OCI-LY7 (cell line): ENCODE measurements around the gene ITSN2. TPM values are rescaled to one million over a fixed set of nuclear protein-coding genes. Genes with fewer than 3 reads are reported as not detected.

Experiments used
- BruUV-seq: library from RNA; stranded (reverse); fragments of 400-500 nt; replicated peaks from 2 replicates; lab custom pipeline; 2021; lab: Mats Ljungman, UMichigan
- CTCF ChIA-PET: fragments of 300-600 bp; sonication (Branson Sonifier 250); formaldehyde crosslinking; loops from one replicate; lab custom pipeline; 2022; ENCODE audit warnings: antibody characterized with exemption; ENCODE audit not compliant: unreplicated experiment; lab: Charles Lee
- POLR2A ChIA-PET: fragments of 300-600 bp; sonication (Branson Sonifier 250); formaldehyde crosslinking; loops from one replicate; lab custom pipeline; 2022; ENCODE audit warnings: antibody characterized with exemption; lab: Charles Lee
- DNase-seq: peaks from one replicate; pipeline ENCODE4 v3.0.0-alpha.2; 2015; ENCODE audit warnings: low spot score
- H2AFZ ChIP-seq: fragments of 200-600 bp; sonication (generic), shearing (Covaris generic); 2 replicates; pipeline ENCODE4 v1.6.1; 2014; ENCODE audit warnings: mild to moderate bottlenecking, antibody characterized with exemption, low read length, moderate library complexity
- H3K27ac ChIP-seq: fragments of 200-600 bp; sonication (generic); 2 replicates; pipeline ENCODE4 v1.5.1; 2014; ENCODE audit warnings: mixed run types, low read depth, mild to moderate bottlenecking, moderate library complexity, low read length, inconsistent platforms; ENCODE audit not compliant: poor library complexity, severe bottlenecking
- H3K36me3 ChIP-seq: fragments of 200-600 bp; sonication (generic); 2 replicates; pipeline ENCODE4 v1.6.1; 2014; ENCODE audit warnings: mild to moderate bottlenecking, antibody characterized with exemption, low read length, moderate library complexity, mixed read lengths; ENCODE audit not compliant: insufficient read depth
- H3K4me1 ChIP-seq: fragments of 200-600 bp; sonication (generic); 2 replicates; pipeline ENCODE4 v1.5.1; 2014; ENCODE audit warnings: mild to moderate bottlenecking, low read length; ENCODE audit not compliant: insufficient read depth, poor library complexity, severe bottlenecking
- H3K4me2 ChIP-seq: fragments of 200-600 bp; sonication (generic); 2 replicates; pipeline ENCODE4 v1.6.1; 2014; ENCODE audit warnings: mild to moderate bottlenecking, low read length
- H3K4me3 ChIP-seq: fragments of 200-600 bp; sonication (generic); 2 replicates; pipeline ENCODE4 v1.5.1; 2014; ENCODE audit warnings: mild to moderate bottlenecking, low read depth, low read length; ENCODE audit not compliant: poor library complexity, severe bottlenecking
- H3K79me2 ChIP-seq: fragments of 200-600 bp; sonication (generic); 2 replicates; pipeline ENCODE4 v1.6.1; 2016; ENCODE audit warnings: low read depth, mild to moderate bottlenecking, low read length, moderate library complexity, mixed read lengths; ENCODE audit not compliant: insufficient read depth
- H3K9me2 ChIP-seq: fragments of 200-600 bp; sonication (generic); 2 replicates; pipeline ENCODE4 v1.6.1; 2016; ENCODE audit warnings: mild to moderate bottlenecking, low read length, mixed read lengths; ENCODE audit not compliant: insufficient read depth
- H3K9me3 ChIP-seq: fragments of 200-600 bp; sonication (generic); 2 replicates; pipeline ENCODE4 v1.6.1; 2014; ENCODE audit warnings: mild to moderate bottlenecking, mixed run types, low read length, mixed read lengths
- H4K20me1 ChIP-seq: fragments of 200-600 bp; sonication (generic); 2 replicates; pipeline ENCODE4 v1.6.1; 2014; ENCODE audit warnings: mild to moderate bottlenecking, antibody characterized with exemption, low read length, moderate library complexity, mixed read lengths; ENCODE audit not compliant: insufficient read depth
- CTCF ChIP-seq: fragments of 200-600 bp; sonication (generic); conservative IDR thresholded peaks from 2 replicates; pipeline ENCODE4 v1.5.1; 2014; ENCODE audit warnings: mild to moderate bottlenecking, antibody characterized with exemption, low read length, moderate library complexity, mixed read lengths
- EZH2phosphoT487 ChIP-seq: fragments of 200-600 bp; sonication (generic); IDR thresholded peaks from 2 replicates; pipeline ENCODE4 v1.6.1; 2018; ENCODE audit warnings: low read depth, borderline replicate concordance, mild to moderate bottlenecking, mixed run types, antibody characterized with exemption, low read length, moderate library complexity, mixed read lengths
- intact Hi-C: fragments of 100-400 bp; cut with micrococcal nuclease; formaldehyde crosslinking; loops from one replicate; pipeline ENCODE4 v1.10.0; 2022; ENCODE audit not compliant: unreplicated experiment
- total RNA-seq, 2 experiments: library from RNA; depleted of rRNA in 1 of 2; stranded (reverse); fragments of >200 nt in 1 of 2; shearing (Covaris generic) in 1 of 2; gene quantifications; 2 replicates each; pipeline ENCODE4 v1.2.3, GENCODE V29; 2014 to 2022

ITSN2 gene
- total RNA-seq, 2 experiments from 2014 or later: 25.4 to 65.7 TPM

GRCh38 chr2:24365826-24366225, 5.5 kb upstream of the ITSN2 start:
- H3K4me1 ChIP-seq: peaks cover 3% of the 10 kb centered on the region
- DNase-seq: no peak
- CTCF ChIA-PET: no interaction called here
- TF ChIP-seq EZH2phosphoT487: no peak
- no peak for TF ChIP-seq CTCF
- intact Hi-C loops: no loop called here
- POLR2A ChIA-PET: interaction anchor here (0.6 kb wide), 1 partner anchor 26 kb away, joined by 4 read pairs; no protein-coding TSS in a partner anchor
- H2AFZ ChIP-seq: no peak overlapping the region
- H3K36me3 ChIP-seq: no peaks in the 10 kb centered on the region
- no peak overlapping the region for H3K27ac ChIP-seq
- H3K4me2 ChIP-seq: no peak overlapping the region
- H4K20me1 ChIP-seq: no peaks in the 10 kb centered on the region
- H3K9me2 ChIP-seq: no peaks in the 10 kb centered on the region
- no peaks in the 10 kb centered on the region for H3K9me3 ChIP-seq
- H3K79me2 ChIP-seq: no peaks in the 10 kb centered on the region
- BruUV-seq: no TSS peak
- no peak overlapping the region for H3K4me3 ChIP-seq

- Histone ChIP-seq H3K4me2 (no peak overlapping the region), H3K36me3 (no peaks in the 10 kb centered on the region), H3K9me3 (no peaks in the 10 kb centered on the region), H3K27ac (no peak overlapping the region), H3K4me1 (peaks cover 7% of the 10 kb centered on the region), H3K4me3 (no peak overlapping the region), H4K20me1 (no peaks in the 10 kb centered on the region), H3K9me2 (no peaks in the 10 kb centered on the region), H3K79me2 (no peaks in the 10 kb centered on the region), H2AFZ (peak overlapping the region; percentile 60)
- BruUV-seq: no TSS peak
- CTCF ChIA-PET: no interaction called here
- TF ChIP-seq EZH2phosphoT487 (no peak), CTCF (no peak)
- intact Hi-C loops: no loop called here
- POLR2A ChIA-PET: interaction anchor here (1.5 kb wide), 1 partner anchor 10 kb away, joined by 4 read pairs; no protein-coding TSS in a partner anchor
- no peak for DNase-seq
Measured at GRCh38 chr2:24365051-24365450, 4.7 kb upstream of the ITSN2 start.

GRCh38 chr2:24363301-24363700, 3.0 kb upstream of the ITSN2 start:
- ChIA-PET CTCF (interaction anchor here (0.6 kb wide), 1 partner anchor 678 kb away, joined by 5 read pairs; no protein-coding TSS in a partner anchor), POLR2A (interaction anchor here (0.6 to 0.8 kb wide), 2 partner anchors 14 to 21 kb away, joined by 4 read pairs; no protein-coding TSS in a partner anchor)
- peaks cover 16% of the 10 kb centered on the region for H3K79me2 ChIP-seq
- no peak for DNase-seq
- no peak overlapping the region for H3K27ac ChIP-seq
- peaks cover 11% of the 10 kb centered on the region for H3K4me1 ChIP-seq
- no peaks in the 10 kb centered on the region for H3K9me2 ChIP-seq
- TF ChIP-seq CTCF (no peak), EZH2phosphoT487 (no peak)
- no peaks in the 10 kb centered on the region for H3K9me3 ChIP-seq
- no peak overlapping the region for H3K4me2 ChIP-seq
- H3K4me3 ChIP-seq: no peak overlapping the region
- intact Hi-C loops: no loop called here
- no TSS peak for BruUV-seq
- no peak overlapping the region for H2AFZ ChIP-seq
- no peaks in the 10 kb centered on the region for H3K36me3 ChIP-seq
- H4K20me1 ChIP-seq: peaks cover 9% of the 10 kb centered on the region; the same call in 1 of the 2 replicates
